Panc1 (cell line): ENCODE measurements around the gene HOXA4. TPM values are rescaled to one million over a fixed set of nuclear protein-coding genes. Genes with fewer than 3 reads are reported as not detected.

ENCODE experiments used
- microRNA-seq: library from miRNA; unstranded; fragments of <30 nt; microRNA quantifications from one replicate; pipeline ENCODE4 v1.1.0, GENCODE V29; 2020; ENCODE audit not compliant: unreplicated experiment
- total RNA-seq: library from RNA; stranded (reverse); gene quantifications from one replicate; pipeline ENCODE4 v1.2.1, GENCODE V29; 2021; ENCODE audit not compliant: unreplicated experiment

Gene HOXA4
- total RNA-seq, 1 experiment from 2014 or later: 0.39 TPM

Small RNAs within 50 kb of the gene (microRNA-seq; reads per million reads assigned to microRNA genes)
- gene MIR196B: 160 reads per million, percentile 61 among the genes with 10 or more reads in this experiment

Other genes starting within 250 kb of the HOXA4 start
- 8.8 TPM for gene HOXA1, start 34.8 kb downstream of the HOXA4 start, total RNA-seq
- gene HOXA2, start 28.1 kb downstream of the HOXA4 start, total RNA-seq: 2.9 TPM
- gene HOXA5, start 12.9 kb upstream of the HOXA4 start, total RNA-seq: 3.9 TPM
- gene HOXA6, start 17.0 kb upstream of the HOXA4 start, total RNA-seq: 3.3 TPM
- gene HOXA3, start 21.8 kb upstream of the HOXA4 start, total RNA-seq: 30.2 TPM
- not detected for gene HOXA7, start 25.9 kb upstream of the HOXA4 start, total RNA-seq
- not detected for gene HOXA9, start 34.8 kb upstream of the HOXA4 start, total RNA-seq
- gene HOXA10, start 43.6 kb upstream of the HOXA4 start, total RNA-seq: 0.41 TPM
- 0.57 TPM for gene HOXA11, start 54.5 kb upstream of the HOXA4 start, total RNA-seq
- 1.2 TPM for gene HOXA13, start 69.3 kb upstream of the HOXA4 start, total RNA-seq
- gene EVX1, start 112.0 kb upstream of the HOXA4 start, total RNA-seq: 0.10 TPM